Activated effector memory CD4-positive, alpha-beta T cell treated with anti-CD3 and anti-CD28 coated beads, Interleukin-2, amount 50 U/mL, for 16 hours (primary cell): Measurements from ENCODE around the gene FOXE1.

Experiments
- DNase-seq: peaks from one replicate; pipeline ENCODE4 v3.0.0-alpha.2; 2020

The FOXE1 gene

DNA sequence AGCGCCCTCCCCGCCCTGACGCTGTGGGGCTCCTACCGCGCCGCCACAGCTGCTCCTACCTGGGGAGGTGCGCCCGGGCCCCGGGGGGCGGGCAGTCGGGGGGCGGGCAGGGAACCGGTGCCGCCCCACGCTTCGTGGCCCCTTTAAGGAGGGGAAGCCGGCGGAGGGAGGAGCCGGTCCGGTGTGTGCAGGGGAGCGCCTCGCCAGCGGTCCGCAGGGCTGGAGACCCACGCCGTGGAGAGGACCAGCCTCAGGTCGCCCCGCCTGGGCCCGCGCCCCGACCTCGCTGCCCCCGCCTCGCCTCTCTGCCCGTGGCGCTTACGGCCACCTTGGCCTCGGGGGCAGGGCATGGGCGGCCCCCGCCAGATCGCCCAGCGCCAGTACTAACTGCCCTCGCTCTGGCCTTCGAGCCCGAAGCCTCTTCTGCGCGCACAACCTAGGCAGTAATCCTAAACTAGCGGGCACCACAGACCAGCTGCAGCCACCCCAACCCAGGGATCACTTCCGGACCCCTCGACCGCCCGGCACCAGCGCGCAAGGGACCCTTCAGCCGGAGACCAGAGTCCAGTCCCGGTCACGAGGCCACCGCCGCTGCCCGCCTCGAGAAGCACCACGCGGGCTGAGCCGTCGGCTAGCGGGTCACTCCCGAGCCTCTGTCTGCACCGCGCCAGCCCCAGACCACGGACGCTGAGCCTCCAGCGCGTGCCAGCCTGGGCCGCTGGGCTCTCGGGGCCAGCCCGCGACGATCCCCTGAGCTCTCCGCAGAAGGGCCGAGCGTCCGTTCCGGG is at the start of gene FOXE1:
Gene FOXE1 (plus strand): TSS at position 171 of the 788 bp plus-strand sequence. CDS start 689 bp downstream, outside the sequence.
- no peak for DNase-seq

- no peak for DNase-seq
These were observed 49.0 kb upstream of the FOXE1 start for GRCh38 chr9:97804059-97804365.

- DNase-seq, result no peak
These were observed 46.3 kb upstream of the FOXE1 start for GRCh38 chr9:97806721-97807120.

- no peak for DNase-seq
These were observed 45.3 kb upstream of the FOXE1 start for GRCh38 chr9:97807681-97808080.

- DNase-seq, result no peak
These were observed 44.6 kb upstream of the FOXE1 start for GRCh38 chr9:97808415-97808814.

DNA sequence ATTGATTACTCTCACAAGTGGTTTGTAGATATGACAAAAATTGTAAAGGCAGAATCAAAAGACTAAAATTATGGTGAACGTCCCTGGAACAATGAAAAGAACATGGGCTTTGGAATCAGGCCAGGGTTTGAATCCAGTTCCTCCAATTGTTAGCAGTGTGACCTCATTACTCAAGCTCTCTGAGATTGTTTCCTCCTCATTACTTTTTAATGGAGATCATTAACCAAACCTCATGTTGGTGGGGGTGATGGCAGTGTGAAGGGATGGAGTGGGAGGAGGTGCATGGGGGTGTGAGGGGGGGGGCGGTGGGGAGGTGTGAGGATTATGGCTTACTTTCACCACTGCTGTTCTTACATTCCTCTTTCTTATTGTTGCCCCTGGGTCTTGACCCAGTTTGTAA is 44.1 kb upstream of the FOXE1 start:
- no peak for DNase-seq

DNA sequence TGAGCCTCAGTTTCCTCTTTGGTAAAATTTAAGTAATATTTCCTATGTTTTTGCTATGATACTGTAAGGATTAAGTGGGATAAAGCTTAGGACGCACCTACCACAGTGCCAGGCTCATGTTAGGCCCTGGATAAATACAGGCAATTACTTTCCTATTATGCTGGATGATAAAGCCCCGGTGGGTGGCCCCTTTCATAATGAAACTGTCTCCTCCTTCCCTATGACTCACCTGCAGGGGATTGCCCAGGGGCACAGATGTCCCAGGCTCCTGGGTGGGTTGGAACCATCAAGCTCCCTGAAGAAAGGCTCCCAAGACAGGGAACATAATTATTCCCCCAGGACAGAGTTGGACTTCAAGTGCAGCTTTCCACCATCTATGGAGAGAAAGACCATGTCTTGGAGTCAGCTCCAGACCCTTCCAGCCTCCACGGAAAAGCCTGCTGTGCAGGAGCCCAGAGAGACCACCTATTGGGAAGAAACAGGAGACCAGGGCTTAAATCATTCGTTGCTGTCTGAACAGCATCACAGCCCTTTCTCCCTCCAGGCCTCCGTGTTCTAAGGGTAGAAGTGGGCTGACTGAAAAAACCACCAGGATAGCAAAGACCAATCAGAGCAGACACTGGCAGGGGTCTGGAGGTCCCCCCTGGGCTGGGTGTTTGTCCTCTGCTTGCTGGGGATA is 43.2 kb upstream of the FOXE1 start:
- DNase-seq, result no peak

- DNase-seq, result no peak
These were observed 41.3 kb upstream of the FOXE1 start for GRCh38 chr9:97811533-97812246.

GRCh38 chr9:97812247-97812543 is 40.8 kb upstream of the FOXE1 start:
- DNase-seq, result no peak

GRCh38 chr9:97813072-97813471 is 40.0 kb upstream of the FOXE1 start:
- DNase-seq, result no peak

DNA sequence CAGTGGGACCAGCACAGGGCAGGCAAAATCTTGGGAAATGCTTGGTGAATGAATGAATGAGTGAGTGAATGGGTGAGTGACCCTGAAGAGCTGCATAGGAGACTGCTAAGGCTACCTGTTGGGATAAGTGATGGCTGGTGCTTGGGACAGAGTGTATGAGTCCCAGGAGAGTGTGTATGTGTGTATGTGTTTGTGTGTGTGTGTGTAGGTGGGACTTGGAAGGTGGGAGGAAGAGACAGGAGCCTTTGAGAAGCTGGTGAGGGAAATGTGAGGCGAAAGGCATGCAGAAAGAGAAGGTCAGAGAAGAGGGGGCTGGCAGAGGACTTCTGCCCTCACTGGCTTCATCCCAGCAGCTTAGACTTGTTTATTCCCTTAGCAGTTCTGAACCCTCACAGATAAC is 33.3 kb upstream of the FOXE1 start:
- no peak for DNase-seq

DNA sequence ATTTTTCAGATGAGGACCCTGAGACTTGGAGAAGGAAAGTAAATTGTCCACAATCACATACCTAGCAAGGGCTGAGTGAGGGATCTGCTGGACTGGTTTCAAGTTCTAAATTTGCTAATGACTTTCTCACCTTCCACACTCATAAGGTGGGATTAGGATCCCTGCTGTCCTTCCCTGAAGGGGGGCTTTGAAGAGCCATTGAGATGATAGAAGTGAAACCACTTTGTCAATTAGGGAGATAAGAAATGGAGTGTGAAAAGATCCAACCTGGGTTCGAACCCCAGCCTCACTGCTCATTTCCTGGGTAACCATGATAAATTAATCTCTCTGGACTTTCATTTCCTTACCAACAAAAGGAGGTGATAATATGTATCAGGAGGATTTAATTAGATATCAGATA is 32.7 kb upstream of the FOXE1 start:
- no peak for DNase-seq

DNA sequence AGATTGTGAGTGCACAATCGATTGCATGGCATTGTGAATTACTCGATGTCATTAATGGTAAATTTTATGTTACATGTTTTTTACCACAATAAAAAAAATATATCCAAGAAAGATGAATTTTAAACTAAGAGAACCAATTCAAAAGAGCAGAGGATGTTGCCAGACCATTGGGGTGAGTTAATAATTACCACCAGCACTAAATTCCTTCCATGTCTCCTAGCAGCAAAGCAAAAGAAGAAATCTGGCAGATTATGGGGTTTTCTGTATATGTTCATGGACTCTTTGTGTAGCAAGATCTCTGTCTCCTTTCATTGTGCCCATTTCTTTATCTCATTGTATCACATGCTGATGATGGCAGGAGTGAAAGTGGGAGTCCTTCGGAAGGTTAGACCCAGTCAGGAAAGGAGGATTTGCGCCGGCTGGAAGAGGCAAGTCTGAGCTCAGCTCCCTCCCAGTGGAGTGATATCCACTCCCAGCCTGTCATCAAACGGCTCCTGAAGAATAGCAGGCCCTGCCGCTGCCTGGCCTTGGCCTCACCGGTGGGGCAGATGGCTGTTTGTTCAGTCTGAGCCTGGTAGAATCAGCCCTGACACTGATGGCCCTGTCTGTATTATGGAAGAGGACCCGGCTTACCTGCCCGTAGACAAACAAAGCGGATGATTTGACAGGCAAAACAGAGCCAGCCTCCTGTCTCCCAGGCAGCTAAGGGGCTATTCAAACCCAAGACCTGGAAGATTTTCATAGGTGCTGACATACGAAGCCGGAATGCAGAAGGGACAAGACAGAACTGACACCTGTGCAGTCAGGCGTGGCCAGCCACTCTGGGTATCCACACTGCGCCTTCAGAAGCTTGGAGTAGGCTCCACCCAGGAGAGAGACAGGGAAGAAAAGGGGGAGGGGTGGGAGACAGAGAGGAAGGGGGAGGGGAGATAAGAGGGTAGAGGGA is 21.9 kb upstream of the FOXE1 start:
- DNase-seq, result no peak

- no peak for DNase-seq
These were observed 21.0 kb upstream of the FOXE1 start for GRCh38 chr9:97831843-97832636.

DNA sequence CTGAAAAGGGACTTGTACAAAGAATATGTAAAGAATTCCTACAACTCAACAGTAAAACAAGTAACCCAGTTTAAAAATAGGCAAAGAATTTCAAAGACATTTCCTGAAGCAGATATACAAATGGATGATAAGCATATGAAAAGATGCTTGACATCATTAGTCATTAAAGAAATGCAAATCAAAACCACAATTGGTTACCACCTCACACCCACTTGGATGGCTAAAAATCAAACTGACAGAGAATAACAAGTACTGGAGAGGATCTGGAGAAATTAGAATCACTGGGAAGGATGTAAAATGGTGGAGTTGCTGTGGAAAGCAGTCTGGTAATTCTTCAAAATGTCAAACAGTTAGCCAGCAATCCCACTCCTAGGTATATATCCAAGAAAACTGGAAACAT is 12.5 kb upstream of the FOXE1 start:
- DNase-seq, result no peak

DNA sequence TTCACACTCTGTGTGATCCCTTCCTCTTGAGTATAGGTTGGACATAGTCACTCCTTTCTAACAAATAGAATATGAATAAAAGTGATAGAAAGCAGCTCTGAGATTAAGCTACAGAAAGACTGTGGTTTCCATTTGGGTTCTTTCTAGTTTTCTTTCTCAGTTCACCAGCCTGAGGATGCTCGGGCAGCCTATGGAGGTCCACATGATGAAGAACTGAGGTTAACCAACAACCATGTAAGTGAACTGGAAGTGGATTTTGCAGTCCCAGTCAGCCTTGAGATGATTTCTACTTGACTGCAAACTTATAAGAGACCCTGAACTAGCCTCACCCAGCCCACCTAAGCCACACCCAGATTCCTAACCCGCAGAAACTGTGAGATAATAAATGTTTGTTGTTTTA is 10.1 kb upstream of the FOXE1 start:
- DNase-seq, result no peak

DNA sequence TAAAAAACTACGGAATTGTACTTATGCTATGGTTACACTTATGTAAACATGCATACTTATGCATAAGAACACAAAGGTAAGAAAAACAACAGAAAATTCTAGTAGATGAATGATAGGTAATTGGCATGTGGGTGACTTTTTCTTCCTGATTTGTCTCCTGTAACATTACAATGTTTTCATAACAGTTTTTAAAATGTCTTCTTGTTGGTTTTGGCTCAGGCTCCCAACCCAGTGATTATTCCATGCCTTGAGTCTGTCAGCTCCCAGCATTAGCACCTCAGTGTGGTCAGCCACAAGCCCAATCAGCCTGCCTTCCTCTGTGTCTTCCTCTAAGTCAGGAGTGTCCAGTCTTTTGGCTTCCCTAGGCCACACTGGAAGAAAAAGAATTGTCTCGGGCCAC is 7.9 kb upstream of the FOXE1 start:
- DNase-seq, result no peak

DNA sequence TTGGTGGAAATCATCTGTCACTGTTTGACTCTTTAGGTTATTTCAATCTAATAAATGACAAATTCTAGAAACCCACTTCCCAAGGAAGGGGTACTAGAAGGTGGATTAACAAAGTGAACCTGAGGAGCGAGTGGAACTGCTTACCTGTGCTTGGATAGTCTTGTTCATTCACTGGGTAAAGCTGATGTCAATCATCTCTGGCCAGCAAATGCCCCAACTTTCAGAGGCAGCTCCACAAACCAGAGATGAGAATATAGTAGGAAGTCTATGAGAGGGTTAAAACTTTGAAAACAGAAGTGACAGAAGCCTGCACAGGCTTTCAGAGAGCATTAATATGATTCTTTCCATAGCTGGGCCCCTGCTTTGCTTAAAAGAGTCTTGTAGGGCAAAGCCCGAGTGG is 7.3 kb upstream of the FOXE1 start:
- DNase-seq, result no peak

GRCh38 chr9:97846347-97846746 is 6.7 kb upstream of the FOXE1 start:
- no peak for DNase-seq

GRCh38 chr9:97847474-97848214 is 5.4 kb upstream of the FOXE1 start:
- DNase-seq, result no peak

DNA sequence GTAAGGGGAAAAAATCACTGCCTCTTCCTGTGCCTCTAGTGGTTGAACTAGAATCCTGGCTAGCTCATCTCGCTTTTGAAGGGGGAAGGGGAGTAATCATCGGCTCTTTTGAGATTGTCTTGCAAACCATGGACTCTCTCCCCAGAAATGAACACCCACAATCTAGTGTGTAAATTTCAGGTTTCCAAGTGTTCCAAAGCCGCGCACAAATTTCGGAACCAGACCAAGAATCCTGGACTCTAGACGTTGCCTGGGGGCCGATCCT is 4.9 kb upstream of the FOXE1 start:
- DNase-seq, result no peak
